Fibroblast of lung (primary cell): ENCODE measurements around the gene MICAL2.

Source experiments
- CTCF ChIP-seq, 2 donors: IDR thresholded peaks in 1 of 2; conservative IDR thresholded peaks in 1 of 2; 1 replicate in 1 of 2; 2 replicates in 1 of 2; pipeline ENCODE4 v1.5.1; 2011 to 2012; ENCODE audit warnings: low read length in 2 of 2, control low read depth in 1 of 2, inconsistent platforms in 1 of 2, low read depth in 1 of 2, mild to moderate bottlenecking in 1 of 2
- EZH2 ChIP-seq: IDR thresholded peaks from 2 replicates; pipeline ENCODE4 v1.5.1; 2012; ENCODE audit warnings: low read length, control low read depth, mild to moderate bottlenecking; ENCODE audit errors: missing control alignments

- TF ChIP-seq CTCF (conservative IDR thresholded peaks at IDR 0.05 in 1 of 2, IDR thresholded peaks at IDR 0.05 in 1 of 2; ENCODE audit: low read depth in 1 of 2, low read length in 2 of 2) (no peak), EZH2 (no peak)
These were observed 79.3 kb downstream of the MICAL2 start for GRCh38 chr11:12189543-12190235.
